Calu3 (cell line): ENCODE data around the gene GBX1. TPM values are rescaled to one million over a fixed set of nuclear protein-coding genes. Genes with fewer than 3 reads are reported as not detected.

ENCODE experiments used
- BruUV-seq: library from RNA; stranded (reverse); fragments of 400-500 nt; replicated peaks from 2 replicates; lab custom pipeline; 2021; lab: Mats Ljungman, UMichigan
- CTCF ChIA-PET: fragments of 300-600 bp; sonication (Branson Sonifier 250); formaldehyde crosslinking; loops from one replicate; lab custom pipeline; 2022; ENCODE audit warnings: antibody characterized with exemption; lab: Charles Lee
- DNase-seq: peaks from one replicate; pipeline ENCODE4 v3.0.0; 2022
- H3K27ac Mint-ChIP-seq: one replicate; pipeline ENCODE4 v1.8.0; 2022; ENCODE audit warnings: mixed read lengths; ENCODE audit not compliant: unreplicated experiment
- H3K27me3 Mint-ChIP-seq: one replicate; pipeline ENCODE4 v1.8.0; 2022; ENCODE audit warnings: mixed read lengths; ENCODE audit not compliant: unreplicated experiment
- H3K36me3 Mint-ChIP-seq: one replicate; pipeline ENCODE4 v1.8.0; 2022; ENCODE audit warnings: mild to moderate bottlenecking, moderate library complexity, mixed read lengths; ENCODE audit not compliant: insufficient read depth, unreplicated experiment
- H3K4me1 Mint-ChIP-seq: one replicate; pipeline ENCODE4 v1.8.0; 2022; ENCODE audit warnings: mild to moderate bottlenecking, low read depth, mixed read lengths; ENCODE audit not compliant: unreplicated experiment
- H3K4me3 Mint-ChIP-seq: one replicate; pipeline ENCODE4 v1.8.0; 2022; ENCODE audit warnings: mild to moderate bottlenecking, low read depth, moderate library complexity, mixed read lengths; ENCODE audit not compliant: unreplicated experiment
- H3K9me3 Mint-ChIP-seq: one replicate; pipeline ENCODE4 v1.8.0; 2022; ENCODE audit warnings: low read depth, mixed read lengths; ENCODE audit not compliant: unreplicated experiment
- intact Hi-C: fragments of 100-400 bp; cut with micrococcal nuclease; formaldehyde crosslinking; loops from one replicate; pipeline ENCODE4 v1.10.0; 2022; ENCODE audit not compliant: unreplicated experiment
- total RNA-seq: library from RNA; stranded (reverse); gene quantifications from 2 replicates; pipeline ENCODE4 v1.2.3, GENCODE V29; 2022
- TF ChIP-seq, protein P1 (sequence below): fragments of 200-600 bp; IDR thresholded peaks from one replicate; pipeline ENCODE4 v1.8.0; 2022; ENCODE audit warnings: antibody characterized with exemption; ENCODE audit not compliant: unreplicated experiment

GBX1 gene
- total RNA-seq, 1 experiment from 2014 or later = not detected

DNA sequence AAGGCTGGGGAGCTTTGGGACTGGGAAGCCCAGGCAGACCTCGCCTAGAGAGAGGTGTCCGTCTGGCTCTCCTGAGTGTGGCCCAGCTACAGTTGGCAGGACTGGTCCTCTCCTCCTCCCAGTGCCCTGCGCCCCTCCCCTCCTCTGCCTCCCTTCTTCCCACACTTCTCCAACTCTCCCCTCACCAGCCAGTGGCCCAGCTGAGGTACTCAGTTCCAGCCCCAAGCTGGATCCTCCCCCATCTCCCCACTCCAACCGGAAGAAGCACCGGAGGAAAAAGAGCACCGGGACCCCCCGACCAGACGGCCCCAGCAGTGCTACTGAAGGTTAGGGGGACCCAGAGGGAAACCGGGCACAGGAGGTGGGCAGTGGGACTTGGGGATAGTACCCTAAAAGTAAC lies 27.7 kb downstream of the GBX1 start:
- H3K9me3 Mint-ChIP-seq = no peaks in the 10 kb centered on the region
- intact Hi-C loops = no loop called here
- no peak for DNase-seq
- TF ChIP-seq, protein P1, sequence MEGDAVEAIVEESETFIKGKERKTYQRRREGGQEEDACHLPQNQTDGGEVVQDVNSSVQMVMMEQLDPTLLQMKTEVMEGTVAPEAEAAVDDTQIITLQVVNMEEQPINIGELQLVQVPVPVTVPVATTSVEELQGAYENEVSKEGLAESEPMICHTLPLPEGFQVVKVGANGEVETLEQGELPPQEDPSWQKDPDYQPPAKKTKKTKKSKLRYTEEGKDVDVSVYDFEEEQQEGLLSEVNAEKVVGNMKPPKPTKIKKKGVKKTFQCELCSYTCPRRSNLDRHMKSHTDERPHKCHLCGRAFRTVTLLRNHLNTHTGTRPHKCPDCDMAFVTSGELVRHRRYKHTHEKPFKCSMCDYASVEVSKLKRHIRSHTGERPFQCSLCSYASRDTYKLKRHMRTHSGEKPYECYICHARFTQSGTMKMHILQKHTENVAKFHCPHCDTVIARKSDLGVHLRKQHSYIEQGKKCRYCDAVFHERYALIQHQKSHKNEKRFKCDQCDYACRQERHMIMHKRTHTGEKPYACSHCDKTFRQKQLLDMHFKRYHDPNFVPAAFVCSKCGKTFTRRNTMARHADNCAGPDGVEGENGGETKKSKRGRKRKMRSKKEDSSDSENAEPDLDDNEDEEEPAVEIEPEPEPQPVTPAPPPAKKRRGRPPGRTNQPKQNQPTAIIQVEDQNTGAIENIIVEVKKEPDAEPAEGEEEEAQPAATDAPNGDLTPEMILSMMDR = no peak
- peaks cover 26% of the 10 kb centered on the region for H3K36me3 Mint-ChIP-seq
- no peak overlapping the region for H3K27ac Mint-ChIP-seq
- H3K4me3 Mint-ChIP-seq = no peak overlapping the region
- CTCF ChIA-PET = no interaction called here
- no TSS peak for BruUV-seq
- H3K27me3 Mint-ChIP-seq = no peaks in the 10 kb centered on the region
- H3K4me1 Mint-ChIP-seq = no peaks in the 10 kb centered on the region

DNA sequence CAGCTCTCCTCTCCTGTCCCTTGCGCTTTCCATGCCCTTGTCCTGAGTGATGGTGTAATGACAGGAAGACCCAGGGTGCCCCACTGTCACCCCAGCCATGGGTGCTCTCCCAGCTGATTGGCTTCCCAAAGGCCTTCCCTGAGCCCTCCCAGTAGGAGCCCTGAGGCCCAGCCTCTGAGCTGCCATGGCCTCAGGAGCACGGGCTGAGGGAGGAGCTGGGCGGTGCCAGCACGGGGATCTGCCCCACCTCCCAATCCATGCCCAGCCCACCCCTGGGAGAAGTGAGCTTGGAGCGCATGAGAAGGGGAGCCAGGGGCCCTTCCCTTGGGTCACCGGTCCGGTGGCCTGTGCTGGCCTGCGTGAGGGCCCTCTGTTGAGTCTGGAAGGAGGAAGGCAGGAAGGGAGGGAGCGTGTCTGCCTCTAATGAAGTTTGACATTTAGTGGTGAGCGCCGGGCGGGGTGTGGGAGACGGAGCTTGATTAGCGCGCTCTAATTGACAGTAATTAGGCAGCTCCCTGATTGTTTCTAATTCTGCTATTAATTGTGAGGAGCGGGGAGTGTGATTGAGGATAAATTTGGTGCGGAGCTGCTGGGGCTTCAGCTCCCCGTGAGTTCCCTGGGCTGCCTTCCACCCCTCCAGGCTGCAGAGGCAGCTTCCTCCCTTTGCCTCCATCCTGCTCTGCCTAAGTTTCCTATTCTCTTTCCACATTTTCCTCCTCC lies 28.3 kb downstream of the GBX1 start:
- Mint-ChIP-seq H3K4me1 (no peaks in the 10 kb centered on the region), H3K9me3 (no peaks in the 10 kb centered on the region), H3K36me3 (peaks cover 22% of the 10 kb centered on the region), H3K27ac (no peak overlapping the region), H3K4me3 (no peak overlapping the region), H3K27me3 (no peaks in the 10 kb centered on the region)
- intact Hi-C loops = no loop called here
- DNase-seq = no peak
- CTCF ChIA-PET = no interaction called here
- BruUV-seq = no TSS peak
- TF ChIP-seq, protein P1 = no peak

DNA sequence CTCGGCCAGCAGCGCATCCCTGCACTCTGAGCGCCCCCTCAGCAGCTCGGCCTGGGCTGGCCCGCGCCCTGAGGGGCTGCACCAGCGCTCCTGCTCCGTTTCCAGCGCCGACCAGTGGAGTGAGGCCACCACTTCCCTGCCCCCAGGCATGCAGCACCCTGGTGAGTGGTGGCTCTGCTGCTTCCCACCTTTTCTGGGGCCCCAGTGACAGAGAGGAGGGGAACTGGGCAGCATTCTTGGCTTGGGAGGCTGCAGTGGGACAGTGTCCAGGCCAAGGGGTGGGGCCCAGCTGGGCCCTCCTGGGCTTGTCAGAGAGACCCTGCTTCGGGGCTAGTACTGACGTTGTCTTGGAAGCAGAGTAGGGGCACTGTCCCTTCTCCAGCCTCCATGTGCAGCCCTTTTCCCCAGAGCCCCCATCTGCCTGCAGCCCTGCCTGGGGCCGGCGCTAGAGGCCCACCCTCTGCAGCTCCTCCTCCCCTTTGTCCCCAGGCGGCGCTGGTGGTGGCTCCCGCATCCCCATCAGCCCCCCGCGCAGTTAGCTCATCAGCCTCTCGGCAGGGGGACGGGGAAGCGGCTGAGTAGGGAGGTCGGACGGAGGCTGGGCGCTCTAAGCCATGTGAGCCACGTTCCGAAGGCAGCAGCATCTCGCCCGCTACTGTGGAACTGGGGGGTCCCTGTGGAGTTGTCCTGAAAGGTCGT lies 29.2 kb downstream of the GBX1 start:
- no peak overlapping the region for H3K4me3 Mint-ChIP-seq
- TF ChIP-seq, protein P1 = no peak
- no peak for DNase-seq
- H3K27me3 Mint-ChIP-seq = no peaks in the 10 kb centered on the region
- H3K4me1 Mint-ChIP-seq = no peaks in the 10 kb centered on the region
- intact Hi-C loops = no loop called here
- no peak overlapping the region for H3K27ac Mint-ChIP-seq
- no peaks in the 10 kb centered on the region for H3K9me3 Mint-ChIP-seq
- peaks cover 14% of the 10 kb centered on the region for H3K36me3 Mint-ChIP-seq
- CTCF ChIA-PET = no interaction called here
- no TSS peak for BruUV-seq

DNA sequence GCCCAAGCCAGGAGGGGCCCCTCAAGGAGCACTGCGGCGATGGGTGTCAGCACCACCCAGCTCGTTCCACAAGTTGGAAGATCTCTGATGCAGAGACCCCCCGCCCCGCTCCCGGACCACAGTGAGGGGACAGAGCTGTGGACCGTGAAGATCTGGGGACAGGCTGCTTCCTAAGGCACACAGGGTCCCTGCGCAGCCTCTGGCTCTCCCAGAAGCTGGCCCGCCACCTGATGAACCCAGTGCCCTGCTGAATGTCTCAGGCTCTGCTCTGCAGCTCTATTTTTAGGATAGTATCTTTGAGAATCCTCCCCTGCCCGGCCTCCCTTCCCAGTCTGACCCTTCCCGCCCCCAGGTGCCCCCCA lies 29.7 kb downstream of the GBX1 start:
- no peak for DNase-seq
- Mint-ChIP-seq H3K27ac (no peak overlapping the region), H3K9me3 (no peaks in the 10 kb centered on the region), H3K27me3 (no peaks in the 10 kb centered on the region), H3K4me3 (no peak overlapping the region), H3K36me3 (peaks cover 9% of the 10 kb centered on the region), H3K4me1 (no peaks in the 10 kb centered on the region)
- TF ChIP-seq, protein P1 = no peak
- intact Hi-C loops = no loop called here
- CTCF ChIA-PET = interaction anchor here (0.6 kb wide), 1 partner anchor 438 kb away, joined by 3 read pairs; no protein-coding TSS in a partner anchor
- no TSS peak for BruUV-seq
